Nephron (organoid): ENCODE measurements around the gene APIP.

Source experiments
- H3K27ac Mint-ChIP-seq, 3 experiments: 2 replicates each; pipeline ENCODE4 v1.8.0; 2020; ENCODE audit warnings: mixed read lengths in 3 of 3, mild to moderate bottlenecking in 2 of 3, moderate library complexity in 1 of 3
- H3K27me3 Mint-ChIP-seq: 2 replicates; pipeline ENCODE4 v1.8.0; 2021; ENCODE audit warnings: low read depth, mild to moderate bottlenecking, moderate library complexity, mixed read lengths
- H3K36me3 Mint-ChIP-seq: 2 replicates; pipeline ENCODE4 v1.8.0; 2020; ENCODE audit warnings: low read depth, mixed read lengths
- H3K4me1 Mint-ChIP-seq: 2 replicates; pipeline ENCODE4 v1.8.0; 2020; ENCODE audit warnings: mixed read lengths
- H3K4me3 Mint-ChIP-seq, 3 experiments: 2 replicates each; pipeline ENCODE4 v1.8.0; 2020; ENCODE audit warnings: mild to moderate bottlenecking in 3 of 3, mixed read lengths in 3 of 3, moderate library complexity in 2 of 3
- H3K9me3 Mint-ChIP-seq: 2 replicates; pipeline ENCODE4 v1.8.0; 2020; ENCODE audit warnings: mixed read lengths
- CTCF ChIP-seq, 3 experiments: fragments of 200-600 bp; sonication (generic); IDR thresholded peaks; one replicate each; pipeline ENCODE4 v1.5.0; 2021; ENCODE audit warnings: antibody characterized with exemption in 3 of 3; ENCODE audit not compliant: unreplicated experiment in 3 of 3

Gene APIP

GRCh38 chr11:34959770-34960169 is 43.6 kb upstream of the APIP start:
- no peaks in the 10 kb centered on the region for H3K27me3 Mint-ChIP-seq

GRCh38 chr11:34957606-34958005 is 41.4 kb upstream of the APIP start:
- Mint-ChIP-seq H3K27ac (no peak overlapping the region), H3K9me3 (peaks cover 4% of the 10 kb centered on the region), H3K4me1 (no peaks in the 10 kb centered on the region), H3K36me3 (peaks cover 33% of the 10 kb centered on the region), H3K27me3 (no peaks in the 10 kb centered on the region), H3K4me3 (no peak overlapping the region)
- no peak for TF ChIP-seq CTCF (IDR thresholded peaks at IDR 0.05; ENCODE audit: unreplicated experiment in 3 of 3)

More at GRCh38 chr11:34959770-34960169, 43.6 kb upstream of the APIP start:
- Mint-ChIP-seq H3K4me1 (no peaks in the 10 kb centered on the region), H3K9me3 (no peaks in the 10 kb centered on the region), H3K4me3 (no peak overlapping the region), H3K36me3 (peaks cover 21% of the 10 kb centered on the region), H3K27ac (no peak overlapping the region)
- TF ChIP-seq CTCF (IDR thresholded peaks at IDR 0.05; ENCODE audit: unreplicated experiment in 3 of 3): no peak

GRCh38 chr11:34957206-34957605 is 41.0 kb upstream of the APIP start:
- no peak overlapping the region for H3K27ac Mint-ChIP-seq
- peaks cover 4% of the 10 kb centered on the region for H3K9me3 Mint-ChIP-seq
- no peaks in the 10 kb centered on the region for H3K27me3 Mint-ChIP-seq
- TF ChIP-seq CTCF (IDR thresholded peaks at IDR 0.05; ENCODE audit: unreplicated experiment in 3 of 3): no peak
- H3K36me3 Mint-ChIP-seq: peaks cover 33% of the 10 kb centered on the region
- no peaks in the 10 kb centered on the region for H3K4me1 Mint-ChIP-seq
- H3K4me3 Mint-ChIP-seq: no peak overlapping the region

- Mint-ChIP-seq H3K4me1 (no peaks in the 10 kb centered on the region), H3K27me3 (no peaks in the 10 kb centered on the region), H3K9me3 (peaks cover 4% of the 10 kb centered on the region), H3K36me3 (peaks cover 37% of the 10 kb centered on the region), H3K27ac (no peak overlapping the region), H3K4me3 (no peak overlapping the region)
- TF ChIP-seq CTCF (IDR thresholded peaks at IDR 0.05; ENCODE audit: unreplicated experiment in 3 of 3): no peak
These were observed 37.8 kb upstream of the APIP start for GRCh38 chr11:34953955-34954354.

GRCh38 chr11:34948696-34949095 is 32.5 kb upstream of the APIP start:
- TF ChIP-seq CTCF (IDR thresholded peaks at IDR 0.05; ENCODE audit: unreplicated experiment in 3 of 3): no peak
- no peak overlapping the region for H3K4me3 Mint-ChIP-seq
- H3K27ac Mint-ChIP-seq: no peak overlapping the region
- no peaks in the 10 kb centered on the region for H3K4me1 Mint-ChIP-seq
- H3K36me3 Mint-ChIP-seq: peaks cover 55% of the 10 kb centered on the region
- no peaks in the 10 kb centered on the region for H3K27me3 Mint-ChIP-seq
- H3K9me3 Mint-ChIP-seq: peaks cover 9% of the 10 kb centered on the region

- H3K4me1 Mint-ChIP-seq: no peaks in the 10 kb centered on the region
- no peak for TF ChIP-seq CTCF (IDR thresholded peaks at IDR 0.05; ENCODE audit: unreplicated experiment in 3 of 3)
- H3K9me3 Mint-ChIP-seq: peaks cover 11% of the 10 kb centered on the region
- peaks cover 60% of the 10 kb centered on the region for H3K36me3 Mint-ChIP-seq
- H3K4me3 Mint-ChIP-seq: no peak overlapping the region
- no peaks in the 10 kb centered on the region for H3K27me3 Mint-ChIP-seq
- no peak overlapping the region for H3K27ac Mint-ChIP-seq
These were observed 28.5 kb upstream of the APIP start for GRCh38 chr11:34944692-34945091.
